K562 (cell line): ENCODE results near the gene LAMA4. TPM values are rescaled to one million over a fixed set of nuclear protein-coding genes. Genes with fewer than 3 reads are reported as not detected.

Experiments used
- ATAC-seq: fragments of 200-7000 bp; cut with Tn5 transposase; 3 replicates; pipeline ENCODE4 v1.9.1; 2020; ENCODE audit warnings: moderate library complexity
- BruUV-seq: library from RNA; stranded (reverse); fragments of 400-500 nt; replicated peaks from 2 replicates; lab custom pipeline; 2021; lab: Mats Ljungman, UMichigan
- CTCF ChIA-PET: fragments of 300-600 bp; formaldehyde crosslinking; extraction: SDS; loops from one replicate; lab custom pipeline; 2021; ENCODE audit warnings: low intra/inter-chr PET ratio; lab: Yijun Ruan, JAX
- POLR2A ChIA-PET: fragments of 300-600, 350-650 bp; sonication (Branson Sonifier 250); formaldehyde crosslinking; extraction: SDS; loops from one replicate; lab custom pipeline; 2021; ENCODE audit warnings: antibody characterized with exemption, inconsistent platforms; lab: Yijun Ruan, JAX
- DNase-seq, 4 experiments: peaks; one replicate each; pipeline versions ENCODE4 v3.0.0 to v3.0.0-alpha.2; 2011 to 2018; ENCODE audit warnings: low spot score in 3 of 4, mixed read lengths in 3 of 4; ENCODE audit errors: extremely low read depth in 1 of 4
- FAIRE-seq: peaks from 2 replicates; lab custom pipeline; 2011; peaks lifted over from hg19 to GRCh38; lab: Jason Lieb, UNC
- H2AFZ ChIP-seq: 2 replicates; pipeline ENCODE4 v1.6.0; 2011; ENCODE audit warnings: low read depth, low read length, control low read depth, inconsistent platforms
- H3K27ac ChIP-seq: fragments of 200-600 bp; 3 replicates; pipeline ENCODE4 v1.8.0; 2011; ENCODE audit warnings: low read depth, mild to moderate bottlenecking, control low read depth, inconsistent platforms, low read length, moderate library complexity, mixed read lengths; ENCODE audit errors: extremely low read depth
- H3K27me3 ChIP-seq, 2 experiments: fragments of 300-600 bp in 1 of 2; 2 replicates in 1 of 2; 3 replicates in 1 of 2; pipeline versions ENCODE4 v1.6.0 to v1.8.0; 2011; ENCODE audit warnings: inconsistent platforms in 2 of 2, low read length in 2 of 2, mild to moderate bottlenecking in 1 of 2, mixed read lengths in 1 of 2, moderate library complexity in 1 of 2; ENCODE audit not compliant: control insufficient read depth in 2 of 2, insufficient read depth in 2 of 2
- H3K36me3 ChIP-seq: fragments of 300-600 bp; 3 replicates; pipeline ENCODE4 v1.8.0; 2011; ENCODE audit warnings: mild to moderate bottlenecking, low read length, inconsistent platforms; ENCODE audit not compliant: control insufficient read depth, insufficient read depth
- H3K4me1 ChIP-seq, 2 experiments: fragments of 200-600 bp in 1 of 2; replicated peaks in 1 of 2; 2 replicates in 1 of 2; 3 replicates in 1 of 2; pipeline versions ENCODE4 v1.5.1 to v1.8.0; 2011; ENCODE audit warnings: inconsistent platforms in 2 of 2, low read length in 2 of 2, mild to moderate bottlenecking in 1 of 2, mixed read lengths in 1 of 2, moderate library complexity in 1 of 2; ENCODE audit not compliant: control insufficient read depth in 2 of 2, insufficient read depth in 2 of 2
- H3K4me2 ChIP-seq: 2 replicates; pipeline ENCODE4 v1.6.1; 2011; ENCODE audit warnings: low read length, control low read depth, inconsistent platforms, mixed read lengths; ENCODE audit not compliant: insufficient read depth
- H3K4me3 ChIP-seq: fragments of 200-600 bp; sonication (generic), shearing (Covaris generic); 2 replicates; pipeline ENCODE4 v1.5.1; 2016; ENCODE audit warnings: control low read depth, inconsistent platforms
- H3K79me2 ChIP-seq: fragments of 200-600 bp; 3 replicates; pipeline ENCODE4 v1.8.0; 2011; ENCODE audit warnings: low read length, inconsistent platforms; ENCODE audit not compliant: control insufficient read depth, insufficient read depth
- H3K9ac ChIP-seq, 2 experiments: 2 replicates each; pipeline versions ENCODE4 v1.6.0 to v1.6.1; 2011; ENCODE audit warnings: low read depth in 2 of 2, low read length in 2 of 2, control low read depth in 1 of 2, inconsistent platforms in 1 of 2, mild to moderate bottlenecking in 1 of 2, mixed read lengths in 1 of 2; ENCODE audit not compliant: insufficient read depth in 1 of 2
- H3K9me1 ChIP-seq: one replicate; pipeline ENCODE4 v1.6.0; 2011; ENCODE audit warnings: inconsistent platforms, mild to moderate bottlenecking, low read length, moderate library complexity; ENCODE audit not compliant: control insufficient read depth, insufficient read depth
- H3K9me3 ChIP-seq: replicated peaks from 2 replicates; pipeline ENCODE4 v1.5.1; 2011; ENCODE audit warnings: low read depth, low read length, inconsistent platforms; ENCODE audit not compliant: control insufficient read depth, insufficient read depth
- H4K20me1 ChIP-seq: replicated peaks from 2 replicates; pipeline ENCODE4 v1.6.1; 2011; ENCODE audit warnings: low read length, inconsistent platforms, mixed read lengths; ENCODE audit not compliant: control insufficient read depth, insufficient read depth
- CHCHD3 ChIP-seq: fragments of 250-450 bp; sonication (Bioruptor Pico); IDR thresholded peaks from 2 replicates; pipeline ENCODE4 v2.1.2; 2022; ENCODE audit warnings: mild to moderate bottlenecking
- GABPA ChIP-seq: fragments of 200-800 bp; sonication (Bioruptor generic); conservative IDR thresholded peaks from 2 replicates; pipeline ENCODE4 v1.6.1; 2016; ENCODE audit warnings: low read depth, missing genetic modification characterization, missing compliant biosample characterization
- GABPB1 ChIP-seq: sonication (generic); formaldehyde crosslinking; IDR thresholded peaks from 2 replicates; pipeline ENCODE4 v1.8.0; 2022; ENCODE audit warnings: mild to moderate bottlenecking, missing genetic modification reagents
- HDAC2 ChIP-seq: fragments of 450-650 bp; IDR thresholded peaks from 2 replicates; pipeline ENCODE4 v1.6.1; 2016; ENCODE audit warnings: mild to moderate bottlenecking
- HEY1 ChIP-seq: fragments of 250-450 bp; sonication (Bioruptor Pico); IDR thresholded peaks from 2 replicates; pipeline ENCODE4 v1.5.0; 2020; ENCODE audit warnings: mild to moderate bottlenecking, moderate library complexity, borderline replicate concordance
- RFX7 ChIP-seq: fragments of 250-450 bp; sonication (Bioruptor Pico); IDR thresholded peaks from 2 replicates; pipeline ENCODE4 v1.5.1; 2021; ENCODE audit warnings: mild to moderate bottlenecking
- SAP30 ChIP-seq: fragments of 200-600 bp; sonication (generic); IDR thresholded peaks from 2 replicates; pipeline ENCODE4 v1.6.1; 2012; ENCODE audit warnings: borderline replicate concordance, low read depth, mild to moderate bottlenecking, moderate library complexity, low read length, control low read depth, inconsistent platforms; ENCODE audit not compliant: insufficient read depth, poor library complexity, severe bottlenecking
- SETDB1 ChIP-seq: IDR thresholded peaks from one replicate; pipeline ENCODE4 v1.6.1; 2012; ENCODE audit warnings: low read length, control low read depth, inconsistent platforms
- SREBF1 ChIP-seq: fragments of 150-350 bp; IDR thresholded peaks from 2 replicates; pipeline ENCODE4 v1.6.1; 2014; ENCODE audit warnings: antibody characterized with exemption, low read depth, low read length, borderline replicate concordance
- ZNF140 ChIP-seq: fragments of 250-450 bp; sonication (Bioruptor Pico); IDR thresholded peaks from 2 replicates; pipeline ENCODE4 v1.8.0; 2021; ENCODE audit warnings: moderate library complexity, mild to moderate bottlenecking, inconsistent platforms
- WGBS: fragments of 100-300 bp; shearing (Covaris generic); methylation state at CpG from one replicate; pipeline ENCODE4 v1.1.6; 2016; ENCODE audit warnings: low coverage, mixed read lengths; ENCODE audit not compliant: insufficient coverage; ENCODE audit errors: missing lambda C conversion rate; 5-methylcytosine and 5-hydroxymethylcytosine counted together
- in situ Hi-C: fragments of 300-500 bp; cut with MboI; formaldehyde crosslinking; loops from 4 replicates; pipeline ENCODE4 v1.15.0; 2018; ENCODE audit warnings: inconsistent platforms, mixed read lengths
- intact Hi-C: fragments of 100-400 bp; cut with micrococcal nuclease; formaldehyde crosslinking; loops from 2 replicates; pipeline ENCODE4 v1.14.2; 2022
- polyA plus RNA-seq, 8 experiments: library from polyadenylated mRNA; depleted of rRNA in 4 of 8; stranded (reverse) in 5 of 8; unstranded in 3 of 8; fragments of >200 nt; fragmentation: Nextera tagmentation in 2 of 8; fragmentation: Illumina TruSeq in 1 of 8; extraction: Ambion mirVana in 2 of 8; extraction: Trizol in 1 of 8; gene quantifications; 2 replicates each; pipeline versions ENCODE4 v1.2.1 to v1.2.3, GENCODE V29; 2011 to 2014; ENCODE audit warnings: inconsistent platforms in 1 of 8, missing spikeins in 1 of 8
- total RNA-seq, 7 experiments: library from RNA; depleted of rRNA in 6 of 7; stranded (reverse); fragments of >200 nt in 6 of 7; fragmentation: Illumina TruSeq in 2 of 7; extraction: Trizol in 2 of 7; gene quantifications; 2 replicates each; pipeline versions ENCODE4 v1.2.1 to v1.2.3, GENCODE V29; 2011 to 2021; ENCODE audit warnings: low replicate concordance in 1 of 7
- TF ChIP-seq, protein P1 (sequence below): sonication (generic); formaldehyde crosslinking; IDR thresholded peaks from 2 replicates; pipeline ENCODE4 v1.8.0; 2022; ENCODE audit warnings: mild to moderate bottlenecking, missing genetic modification reagents, borderline replicate concordance
- TF ChIP-seq, protein P2 (sequence below): fragments of 150-350 bp; conservative IDR thresholded peaks from 2 replicates; pipeline ENCODE4 v1.6.1; 2014; ENCODE audit warnings: low read length

The LAMA4 gene
- total and polyA plus RNA-seq, 9 of the 15 experiments (the other 6 are each of a cell fraction or from before 2014, with no cell fraction given), result 0.05 to 2.9 (median 0.51) TPM

DNA sequence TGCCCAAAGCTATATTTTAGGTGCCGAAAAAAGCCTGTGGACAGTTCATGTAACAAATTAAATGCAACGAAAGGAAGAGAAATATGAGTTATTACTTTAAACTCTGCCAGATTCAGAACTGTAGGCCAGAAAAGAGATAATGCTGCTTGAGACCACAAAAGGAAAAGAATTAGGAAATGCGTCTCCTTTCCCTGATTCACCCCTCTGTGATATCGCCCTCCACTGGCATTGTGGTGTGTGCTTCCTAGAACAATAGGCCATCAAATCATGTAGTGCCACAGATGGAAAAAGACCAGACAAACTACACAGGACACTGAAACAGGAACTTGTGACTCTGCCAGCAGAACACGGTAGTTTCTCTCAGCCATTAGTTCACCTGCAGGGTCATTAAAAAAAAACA, 14.7 kb upstream of the LAMA4 start:
- BruUV-seq, result no TSS peak
- no peaks in the 10 kb centered on the region for H3K79me2 ChIP-seq
- CTCF ChIA-PET, result no interaction called here
- TF ChIP-seq SAP30 (no peak), ZNF140 (no peak), GABPA (tag) (no peak), RFX7 (CRISPR knock-in tag) (no peak), GABPB1 (CRISPR knock-in tag) (no peak)
- TF ChIP-seq, all 486 proteins: peak for 0
- ATAC-seq, result no peak
- no peaks in the 10 kb centered on the region for H4K20me1 ChIP-seq
- H3K4me2 ChIP-seq, result no peak overlapping the region
- H3K9me1 ChIP-seq, result no peaks in the 10 kb centered on the region
- no peak overlapping the region for H2AFZ ChIP-seq
- H3K27ac ChIP-seq, result no peak overlapping the region
- intact Hi-C loops, result no loop called here
- WGBS, result 0% methylated on average over 5 of the region's 5 CpGs
- POLR2A ChIA-PET, result no interaction called here
- H3K36me3 ChIP-seq, result no peaks in the 10 kb centered on the region
- no peaks in the 10 kb centered on the region for H3K9me3 ChIP-seq
- H3K4me1 ChIP-seq, result no peaks in the 10 kb centered on the region
- in situ Hi-C loops, result no loop called here
- no peak for DNase-seq
- no peak overlapping the region for H3K4me3 ChIP-seq
- H3K27me3 ChIP-seq, result 0 out of 5 replicates have a peak, but pooled peaks cover 0 to 4% of the 10 kb centered on the region in 2 experiments
- H3K9ac ChIP-seq, result no peak overlapping the region
- FAIRE-seq, result no peak

DNA sequence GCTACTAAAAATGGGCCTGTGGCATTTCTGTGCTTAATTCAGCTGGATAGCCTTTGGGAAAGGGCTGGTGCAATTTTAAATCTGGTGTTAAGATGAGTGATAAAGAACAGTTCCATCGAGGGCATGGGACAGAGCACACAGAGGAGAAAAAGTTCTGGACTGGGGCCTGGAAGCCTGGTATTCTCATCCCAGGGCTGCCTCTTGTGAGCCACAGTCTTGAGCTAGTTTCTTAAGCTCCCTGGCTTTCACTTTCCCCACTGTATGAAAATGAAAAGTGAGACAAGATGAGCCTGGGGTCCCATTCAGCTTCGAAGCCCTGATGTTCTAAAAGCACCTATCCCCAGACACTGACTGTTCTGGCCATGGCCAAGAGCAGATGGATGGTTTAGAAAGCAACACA, 14.3 kb upstream of the LAMA4 start:
- H3K4me2 ChIP-seq, result no peak overlapping the region
- H3K9ac ChIP-seq, result no peak overlapping the region
- FAIRE-seq (no peak), ATAC-seq (no peak), DNase-seq (no peak)
- intact Hi-C loops, result no loop called here
- no peaks in the 10 kb centered on the region for H4K20me1 ChIP-seq
- no peak overlapping the region for H3K27ac ChIP-seq
- WGBS, result 0% methylated on average over 2 of the region's 2 CpGs
- H3K79me2 ChIP-seq, result no peaks in the 10 kb centered on the region
- H2AFZ ChIP-seq, result no peak overlapping the region
- no peaks in the 10 kb centered on the region for H3K9me3 ChIP-seq
- BruUV-seq, result no TSS peak
- 0 out of 5 replicates have a peak, but pooled peaks cover 0 to 4% of the 10 kb centered on the region in 2 experiments for H3K27me3 ChIP-seq
- no peaks in the 10 kb centered on the region for H3K9me1 ChIP-seq
- no peak overlapping the region for H3K4me3 ChIP-seq
- ChIA-PET CTCF (no interaction called here), POLR2A (interaction anchor here (0.7 kb wide), 1 partner anchor 1533 kb away, joined by 3 read pairs; no protein-coding TSS in a partner anchor)
- no peaks in the 10 kb centered on the region for H3K36me3 ChIP-seq
- no peaks in the 10 kb centered on the region for H3K4me1 ChIP-seq
- in situ Hi-C loops, result no loop called here
- TF ChIP-seq SREBF1 (no peak), HDAC2 (no peak), HEY1 (CRISPR knock-in tag) (no peak), CHCHD3 (no peak), SETDB1 (no peak)
- TF ChIP-seq, protein P1, sequence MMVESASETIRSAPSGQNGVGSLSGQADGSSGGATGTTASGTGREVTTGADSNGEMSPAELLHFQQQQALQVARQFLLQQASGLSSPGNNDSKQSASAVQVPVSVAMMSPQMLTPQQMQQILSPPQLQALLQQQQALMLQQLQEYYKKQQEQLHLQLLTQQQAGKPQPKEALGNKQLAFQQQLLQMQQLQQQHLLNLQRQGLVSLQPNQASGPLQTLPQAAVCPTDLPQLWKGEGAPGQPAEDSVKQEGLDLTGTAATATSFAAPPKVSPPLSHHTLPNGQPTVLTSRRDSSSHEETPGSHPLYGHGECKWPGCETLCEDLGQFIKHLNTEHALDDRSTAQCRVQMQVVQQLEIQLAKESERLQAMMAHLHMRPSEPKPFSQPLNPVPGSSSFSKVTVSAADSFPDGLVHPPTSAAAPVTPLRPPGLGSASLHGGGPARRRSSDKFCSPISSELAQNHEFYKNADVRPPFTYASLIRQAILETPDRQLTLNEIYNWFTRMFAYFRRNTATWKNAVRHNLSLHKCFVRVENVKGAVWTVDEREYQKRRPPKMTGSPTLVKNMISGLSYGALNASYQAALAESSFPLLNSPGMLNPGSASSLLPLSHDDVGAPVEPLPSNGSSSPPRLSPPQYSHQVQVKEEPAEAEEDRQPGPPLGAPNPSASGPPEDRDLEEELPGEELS (CRISPR knock-in tag), result no peak
- TF ChIP-seq, protein P2, sequence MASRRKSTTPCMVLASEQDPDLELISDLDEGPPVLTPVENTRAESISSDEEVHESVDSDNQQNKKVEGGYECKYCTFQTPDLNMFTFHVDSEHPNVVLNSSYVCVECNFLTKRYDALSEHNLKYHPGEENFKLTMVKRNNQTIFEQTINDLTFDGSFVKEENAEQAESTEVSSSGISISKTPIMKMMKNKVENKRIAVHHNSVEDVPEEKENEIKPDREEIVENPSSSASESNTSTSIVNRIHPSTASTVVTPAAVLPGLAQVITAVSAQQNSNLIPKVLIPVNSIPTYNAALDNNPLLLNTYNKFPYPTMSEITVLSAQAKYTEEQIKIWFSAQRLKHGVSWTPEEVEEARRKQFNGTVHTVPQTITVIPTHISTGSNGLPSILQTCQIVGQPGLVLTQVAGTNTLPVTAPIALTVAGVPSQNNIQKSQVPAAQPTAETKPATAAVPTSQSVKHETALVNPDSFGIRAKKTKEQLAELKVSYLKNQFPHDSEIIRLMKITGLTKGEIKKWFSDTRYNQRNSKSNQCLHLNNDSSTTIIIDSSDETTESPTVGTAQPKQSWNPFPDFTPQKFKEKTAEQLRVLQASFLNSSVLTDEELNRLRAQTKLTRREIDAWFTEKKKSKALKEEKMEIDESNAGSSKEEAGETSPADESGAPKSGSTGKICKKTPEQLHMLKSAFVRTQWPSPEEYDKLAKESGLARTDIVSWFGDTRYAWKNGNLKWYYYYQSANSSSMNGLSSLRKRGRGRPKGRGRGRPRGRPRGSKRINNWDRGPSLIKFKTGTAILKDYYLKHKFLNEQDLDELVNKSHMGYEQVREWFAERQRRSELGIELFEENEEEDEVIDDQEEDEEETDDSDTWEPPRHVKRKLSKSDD, result no peak
